HG03457 (cell line): ENCODE data around the gene GPC1.

Experiments used
- ATAC-seq: cut with Tn5 transposase; IDR thresholded peaks from one replicate; pipeline ENCODE4 v1.9.1; 2021; ENCODE audit warnings: moderate number of reproducible peaks; ENCODE audit not compliant: unreplicated experiment

Gene GPC1

GRCh38 chr2:240455272-240455646 lies 19.8 kb downstream of the GPC1 start:
- ATAC-seq, result no peak

GRCh38 chr2:240455647-240456446 lies 20.4 kb downstream of the GPC1 start:
- ATAC-seq, result no peak

- no peak for ATAC-seq
These were observed 21.2 kb downstream of the GPC1 start for GRCh38 chr2:240456447-240457222.

DNA sequence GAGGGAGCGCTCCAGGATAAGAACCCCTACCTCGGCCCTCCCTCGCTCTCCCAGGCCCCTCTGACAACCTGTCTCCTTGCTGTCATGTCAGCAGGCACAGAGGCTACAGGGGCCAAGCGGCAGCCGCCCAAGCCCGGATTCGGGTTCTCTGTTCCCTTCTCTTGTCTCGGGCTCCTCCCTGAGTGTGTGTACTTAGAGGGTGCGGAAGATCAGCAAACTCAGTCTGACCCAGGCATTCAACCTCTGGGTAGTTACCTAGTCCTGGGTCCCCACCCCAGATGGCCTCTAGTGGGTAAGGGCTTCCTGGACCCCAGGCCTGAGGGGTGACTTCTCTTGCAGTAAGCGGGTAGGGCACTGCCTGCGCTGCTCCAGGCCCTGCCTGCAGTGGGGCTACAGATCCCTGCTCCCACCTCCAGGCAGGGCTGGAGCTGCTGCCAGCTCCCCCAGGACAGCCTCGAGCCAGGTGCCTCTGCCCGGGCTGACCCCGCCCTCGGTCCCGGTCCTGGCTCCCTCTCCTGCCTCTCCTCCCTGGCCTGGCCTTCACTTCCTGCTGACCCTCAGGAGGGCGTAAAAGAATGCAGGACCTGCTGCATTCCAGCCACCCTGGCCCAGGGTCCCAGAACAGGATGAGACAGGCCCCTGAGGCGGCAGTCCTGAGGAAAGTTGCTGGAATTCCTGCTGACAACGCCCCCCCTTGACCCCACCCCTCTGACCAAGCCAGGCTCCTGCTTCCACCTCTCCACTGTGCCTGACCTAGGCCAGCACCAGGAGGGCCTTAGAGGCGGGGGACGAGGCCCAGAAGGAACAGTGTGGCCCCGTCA lies 22.0 kb downstream of the GPC1 start:
- ATAC-seq, result no peak

DNA sequence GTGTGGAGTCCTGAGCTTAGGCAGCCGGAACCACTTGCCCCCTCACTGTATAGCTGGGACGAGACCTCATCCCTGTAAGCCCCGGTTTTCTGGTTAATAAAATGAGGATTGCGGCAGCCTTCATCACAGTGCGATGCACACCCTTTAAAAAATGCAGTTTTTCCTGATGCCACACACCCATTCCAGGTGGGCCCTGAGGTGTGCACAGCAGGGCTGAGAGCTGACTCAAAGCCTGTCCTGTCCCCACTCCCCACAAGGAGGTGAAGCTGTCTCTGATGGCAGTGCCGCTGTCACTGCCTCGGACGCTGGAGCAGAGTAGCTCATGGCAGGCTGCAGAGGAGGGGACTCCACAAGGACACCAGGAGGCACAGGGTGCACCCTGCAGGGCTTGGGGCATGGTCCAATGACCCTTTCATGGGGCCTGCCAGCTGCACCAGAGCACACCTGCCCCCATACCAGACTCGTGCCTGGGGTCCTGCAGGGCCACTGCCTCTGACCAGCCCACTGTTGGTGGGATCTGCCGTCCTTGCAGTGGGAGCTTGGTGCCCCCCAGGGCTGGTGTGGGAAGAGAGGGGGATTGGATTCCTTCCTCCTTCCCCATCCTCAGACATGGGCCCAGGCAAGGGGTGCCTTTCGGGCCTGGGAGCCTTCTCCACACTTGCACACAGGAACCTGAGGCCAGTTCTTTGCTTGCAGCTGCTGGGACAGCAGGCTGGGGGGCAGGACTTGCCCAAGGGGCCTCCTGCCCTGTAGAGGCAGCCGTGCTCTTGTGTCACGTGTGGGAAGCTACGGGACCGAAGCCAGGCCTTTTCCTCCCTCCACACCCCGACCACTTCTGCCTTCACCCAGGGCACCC lies 22.8 kb downstream of the GPC1 start:
- no peak for ATAC-seq

DNA sequence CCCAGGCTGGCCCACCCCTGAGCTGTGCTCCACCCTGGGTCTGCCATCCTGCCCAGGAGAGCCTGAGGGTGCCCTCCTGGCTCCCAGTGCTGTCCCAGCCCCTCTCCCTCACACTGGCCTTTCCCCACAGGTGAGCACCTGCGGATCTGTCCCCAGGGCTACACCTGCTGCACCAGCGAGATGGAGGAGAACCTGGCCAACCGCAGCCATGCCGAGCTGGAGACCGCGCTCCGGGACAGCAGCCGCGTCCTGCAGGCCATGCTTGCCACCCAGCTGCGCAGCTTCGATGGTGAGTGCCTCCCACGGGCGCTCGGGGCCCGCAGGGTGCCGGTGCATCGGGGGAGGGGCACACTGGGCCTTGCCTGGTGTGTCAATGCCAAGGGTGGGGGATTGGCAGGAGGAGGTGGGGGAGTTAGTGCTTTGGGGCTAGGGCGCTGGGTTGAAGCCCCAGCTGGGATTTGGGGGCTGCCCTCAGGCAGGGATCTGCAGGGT lies 23.5 kb downstream of the GPC1 start:
- no peak for ATAC-seq

GRCh38 chr2:240459401-240460252 lies 24.2 kb downstream of the GPC1 start:
- no peak for ATAC-seq

DNA sequence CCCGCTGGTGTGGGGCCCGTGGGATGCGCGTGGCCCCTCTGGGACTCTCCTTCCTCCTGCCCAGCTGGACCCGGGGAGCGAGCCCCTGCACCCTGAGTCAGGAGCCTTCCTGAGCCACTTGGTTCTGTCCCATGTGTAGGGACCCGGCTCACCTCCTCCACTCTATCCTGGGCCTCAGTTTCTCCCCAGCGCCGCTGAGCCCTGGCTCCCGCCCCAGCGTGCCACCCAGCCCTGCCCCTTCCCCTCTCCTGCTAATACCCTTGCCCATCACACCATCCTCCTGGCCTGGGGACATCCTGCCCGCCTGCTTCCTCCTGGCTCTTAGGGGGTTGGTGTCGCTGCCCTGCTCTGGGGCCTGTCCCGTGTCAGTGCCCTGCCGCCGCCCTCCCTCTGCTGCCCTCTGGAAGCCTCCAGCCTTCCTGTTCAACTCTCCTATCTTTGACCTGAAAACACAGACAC lies 24.8 kb downstream of the GPC1 start:
- no peak for ATAC-seq

DNA sequence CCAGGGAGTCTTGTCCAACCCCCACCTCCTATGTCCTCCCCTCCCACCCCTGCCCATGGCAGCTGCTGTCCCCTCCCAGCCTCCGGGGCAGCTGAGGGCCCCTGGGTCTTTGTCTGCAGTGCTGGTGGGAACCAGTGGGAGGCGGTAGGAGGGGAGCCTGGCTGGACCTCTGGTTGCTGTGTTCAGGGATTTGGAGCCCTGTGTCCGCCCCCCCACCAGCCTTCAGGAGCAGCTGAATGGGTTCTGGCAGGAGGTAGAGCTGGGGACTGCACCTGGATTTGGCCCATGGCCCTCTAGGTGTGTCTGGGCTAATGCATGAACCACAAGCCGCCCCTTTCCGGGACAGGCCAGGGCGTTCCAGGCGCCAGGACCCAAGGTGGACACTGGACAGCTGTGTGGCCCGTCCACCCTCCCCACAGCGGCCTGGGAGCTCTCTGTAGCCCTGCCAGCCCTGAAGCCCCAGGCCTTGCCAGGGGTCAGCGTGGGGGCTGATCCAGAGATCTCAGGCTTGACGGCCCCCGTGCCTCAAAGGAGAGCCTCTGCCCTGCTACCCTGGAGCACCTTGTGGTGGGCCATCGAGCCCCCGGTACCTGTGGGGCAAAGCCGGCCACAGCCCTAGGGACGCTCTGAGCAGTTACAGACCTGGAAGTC lies 25.4 kb downstream of the GPC1 start:
- no peak for ATAC-seq

DNA sequence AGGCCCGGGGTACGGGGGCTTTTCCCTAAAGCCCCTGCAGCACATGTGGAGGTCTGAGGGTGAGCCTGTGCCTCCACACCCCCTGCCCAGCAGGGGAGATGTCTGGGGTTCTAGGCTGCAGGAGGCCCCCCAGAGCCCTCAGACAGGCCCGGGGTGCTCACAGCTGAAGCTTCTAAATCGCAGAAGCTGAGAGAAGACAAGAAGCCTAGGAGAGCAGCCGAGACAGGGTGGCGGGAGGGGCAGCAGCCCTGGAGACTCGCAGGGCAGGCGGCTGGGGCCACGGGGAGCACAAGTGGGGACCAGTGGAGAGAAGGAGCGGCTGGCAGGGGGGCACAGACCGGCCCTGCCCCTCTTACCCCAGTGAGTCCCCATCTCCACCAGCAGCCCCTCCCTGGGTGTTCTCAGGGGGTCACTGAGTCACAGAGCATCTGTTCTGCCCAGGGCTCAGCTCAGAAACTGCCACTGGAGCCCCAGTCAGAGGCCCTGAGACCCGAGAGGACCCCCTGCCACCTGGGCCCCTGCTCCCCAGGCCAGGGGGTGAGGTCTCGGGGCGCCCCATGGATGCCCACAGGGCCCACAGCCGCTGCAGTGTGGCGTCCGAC lies 26.1 kb downstream of the GPC1 start:
- ATAC-seq, result no peak

DNA sequence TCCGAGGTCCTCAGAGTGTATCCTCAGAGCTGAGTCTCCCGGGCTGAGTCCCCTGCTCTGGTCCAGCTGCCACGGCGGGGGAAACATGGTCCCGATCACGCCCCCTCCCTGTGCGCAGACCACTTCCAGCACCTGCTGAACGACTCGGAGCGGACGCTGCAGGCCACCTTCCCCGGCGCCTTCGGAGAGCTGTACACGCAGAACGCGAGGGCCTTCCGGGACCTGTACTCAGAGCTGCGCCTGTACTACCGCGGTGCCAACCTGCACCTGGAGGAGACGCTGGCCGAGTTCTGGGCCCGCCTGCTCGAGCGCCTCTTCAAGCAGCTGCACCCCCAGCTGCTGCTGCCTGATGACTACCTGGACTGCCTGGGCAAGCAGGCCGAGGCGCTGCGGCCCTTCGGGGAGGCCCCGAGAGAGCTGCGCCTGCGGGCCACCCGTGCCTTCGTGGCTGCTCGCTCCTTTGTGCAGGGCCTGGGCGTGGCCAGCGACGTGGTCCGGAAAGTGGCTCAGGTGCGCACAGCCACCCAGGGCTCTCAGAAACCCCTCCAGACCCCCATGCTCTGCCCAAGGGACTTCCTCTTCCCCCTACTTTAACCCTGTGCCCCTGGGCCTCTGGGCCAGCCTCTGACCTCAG lies 26.7 kb downstream of the GPC1 start:
- ATAC-seq, result no peak

DNA sequence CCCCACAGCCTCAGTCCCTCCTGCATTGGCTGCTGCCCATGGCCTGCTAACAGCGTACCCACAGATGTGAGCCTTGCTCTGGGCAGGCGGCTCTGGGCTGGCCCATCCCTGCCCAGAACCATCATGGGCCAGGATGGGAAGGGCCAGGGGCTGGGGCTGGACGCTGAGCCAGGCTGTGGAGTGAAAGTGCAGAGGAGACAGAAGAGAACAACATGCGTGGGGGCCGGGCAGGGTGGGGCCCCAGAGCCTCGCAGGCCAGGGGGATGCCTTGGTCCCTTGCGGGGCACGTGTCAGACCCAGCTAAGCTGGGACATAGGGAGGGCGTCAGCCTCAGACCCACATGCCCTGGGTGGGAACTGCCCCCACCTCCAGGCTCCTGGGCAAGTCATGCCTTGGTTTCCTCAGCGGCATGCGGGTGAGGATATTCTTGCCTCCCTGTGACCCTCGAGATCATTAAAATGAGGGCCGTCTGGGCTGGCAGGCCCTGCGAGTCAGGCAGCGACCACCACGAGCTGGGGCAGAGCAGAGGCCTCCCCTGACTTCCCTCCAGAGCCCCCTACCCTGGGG lies 27.3 kb downstream of the GPC1 start:
- ATAC-seq, result no peak

GRCh38 chr2:240463274-240463865 lies 27.9 kb downstream of the GPC1 start:
- no peak for ATAC-seq

DNA sequence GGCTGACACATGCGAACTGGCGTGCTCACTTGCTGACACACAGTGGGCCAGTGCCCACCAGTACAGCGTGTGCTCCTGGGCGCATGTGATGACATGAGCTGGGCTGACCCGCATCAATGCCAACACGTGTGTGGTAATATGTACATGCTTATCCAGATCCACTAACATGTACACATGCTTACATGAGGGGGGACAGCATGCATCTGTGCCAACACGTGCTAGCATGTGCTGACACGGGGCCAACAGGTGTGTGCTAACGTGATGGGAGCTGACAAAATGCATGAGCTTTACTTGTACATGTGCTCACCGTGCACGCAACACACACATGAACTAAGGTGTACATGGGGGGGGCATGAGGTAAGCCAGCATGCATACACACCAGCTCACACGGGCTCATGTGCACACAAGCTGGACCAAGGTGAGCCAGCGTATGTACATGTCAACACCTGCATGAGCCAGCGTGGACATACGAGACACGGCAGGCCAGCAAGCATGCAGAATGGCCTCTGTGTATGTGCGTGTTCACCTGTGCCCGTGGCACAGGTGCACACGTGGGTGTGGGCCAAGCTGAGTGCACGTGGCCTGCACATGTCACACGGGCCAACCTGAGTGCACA lies 28.5 kb downstream of the GPC1 start:
- ATAC-seq, result no peak

- ATAC-seq, result no peak
These were observed 29.2 kb downstream of the GPC1 start for GRCh38 chr2:240464514-240465241.

- ATAC-seq, result no peak
These were observed 29.9 kb downstream of the GPC1 start for GRCh38 chr2:240465268-240465764.
